Head of caudate nucleus (tissue), 42 donors: ENCODE results near the gene PLCB1.
A peak's percentile ranks its signal among the peaks of the same experiment; 100 is the strongest.
"Not testable (repeated sequence)": the region's sequence is repeated elsewhere in the genome, so short reads cannot be mapped to it uniquely, and the experiment has no call there.

ENCODE experiments used
- DNase-seq, 42 donors: peaks; one replicate each; pipeline versions ENCODE4 v3.0.0 to v3.0.0-alpha.2; 2020 to 2021; ENCODE audit warnings: mixed read lengths in 7 of 42
- intact Hi-C: fragments of 100-400 bp; cut with DNase I; formaldehyde crosslinking; loops from one replicate; pipeline ENCODE4 v1.15.0; 2022

Gene PLCB1

GRCh38 chr20:8153281-8153908 is 21.3 kb downstream of the PLCB1 start:
- intact Hi-C loops, result no loop called here
- DNase-seq, result no peak

GRCh38 chr20:8154638-8155037 is 22.6 kb downstream of the PLCB1 start:
- intact Hi-C loops, result no loop called here
- no peak for DNase-seq

GRCh38 chr20:8155229-8155628 is 23.2 kb downstream of the PLCB1 start:
- no peak for DNase-seq
- intact Hi-C loops, result no loop called here

- intact Hi-C loops, result no loop called here
- no peak for DNase-seq
Observed at GRCh38 chr20:8155812-8156211, 23.7 kb downstream of the PLCB1 start.

GRCh38 chr20:8156235-8157079 is 24.4 kb downstream of the PLCB1 start:
- no peak for DNase-seq
- intact Hi-C loops, result no loop called here

GRCh38 chr20:8159217-8159616 is 27.2 kb downstream of the PLCB1 start:
- intact Hi-C loops, DNase-seq: not testable (repeated sequence)

GRCh38 chr20:8161264-8162071 is 29.4 kb downstream of the PLCB1 start:
- intact Hi-C loops, result no loop called here

GRCh38 chr20:8162610-8163009 is 30.5 kb downstream of the PLCB1 start:
- no peak for DNase-seq
- intact Hi-C loops, result no loop called here

More at GRCh38 chr20:8161264-8162071, 29.4 kb downstream of the PLCB1 start:
- DNase-seq, result no peak

GRCh38 chr20:8163543-8163942 is 31.5 kb downstream of the PLCB1 start:
- intact Hi-C loops, result no loop called here
- no peak for DNase-seq

- no peak for DNase-seq
Observed at GRCh38 chr20:8166730-8167129, 34.7 kb downstream of the PLCB1 start.

GRCh38 chr20:8168785-8169288 is 36.8 kb downstream of the PLCB1 start:
- intact Hi-C loops, result no loop called here
- no peak for DNase-seq

More at GRCh38 chr20:8166730-8167129, 34.7 kb downstream of the PLCB1 start:
- intact Hi-C loops, result no loop called here

GRCh38 chr20:8170921-8171320 is 38.9 kb downstream of the PLCB1 start:
- DNase-seq, result no peak
- intact Hi-C loops, result no loop called here

- intact Hi-C loops, result no loop called here
- no peak for DNase-seq
Observed at GRCh38 chr20:8172191-8172590, 40.1 kb downstream of the PLCB1 start.

GRCh38 chr20:8175741-8176675 is 43.9 kb downstream of the PLCB1 start:
- intact Hi-C loops, result no loop called here
- DNase-seq, result peak in 22 of 42 donors; percentile 9 to 74 (median 36)

GRCh38 chr20:8183526-8183925 is 51.5 kb downstream of the PLCB1 start:
- DNase-seq, result no peak
- intact Hi-C loops, result no loop called here

GRCh38 chr20:8187740-8188139 is 55.7 kb downstream of the PLCB1 start:
- intact Hi-C loops, result no loop called here
- no peak for DNase-seq

- intact Hi-C loops, result no loop called here
- no peak for DNase-seq
Observed at GRCh38 chr20:8190043-8190880, 58.2 kb downstream of the PLCB1 start.

- no peak for DNase-seq
- intact Hi-C loops, result no loop called here
Observed at GRCh38 chr20:8194721-8195120, 62.7 kb downstream of the PLCB1 start.
